Stomach smooth muscle (tissue), 2 donors: ENCODE data around the gene ORC5.
"Not testable (repeated sequence)": the region's sequence is repeated elsewhere in the genome, so short reads cannot be mapped to it uniquely, and the experiment has no call there.

Experiments
- H3K27ac ChIP-seq: one replicate; pipeline ENCODE4 v1.7.0; 2013; ENCODE audit warnings: mild to moderate bottlenecking, low read length, inconsistent platforms
- H3K27me3 ChIP-seq, 2 donors: one replicate each; pipeline ENCODE4 v1.7.0; 2013; ENCODE audit warnings: low read length in 2 of 2; ENCODE audit not compliant: insufficient read depth in 2 of 2, control insufficient read depth in 1 of 2
- H3K36me3 ChIP-seq, 2 donors: one replicate each; pipeline ENCODE4 v1.7.0; 2013; ENCODE audit warnings: low read length in 2 of 2; ENCODE audit not compliant: control insufficient read depth in 2 of 2, insufficient read depth in 2 of 2
- H3K4me1 ChIP-seq: one replicate; pipeline ENCODE4 v1.7.0; 2013; ENCODE audit warnings: low read length; ENCODE audit not compliant: control insufficient read depth, insufficient read depth
- H3K4me3 ChIP-seq, 2 donors: one replicate each; pipeline ENCODE4 v1.7.0; 2013; ENCODE audit warnings: low read length in 2 of 2
- H3K9ac ChIP-seq, 2 donors: one replicate each; pipeline ENCODE4 v1.7.0; 2013; ENCODE audit warnings: low read length in 2 of 2, mild to moderate bottlenecking in 1 of 2
- H3K9me3 ChIP-seq, 2 donors: one replicate each; pipeline ENCODE4 v1.7.0; 2013; ENCODE audit warnings: low read length in 2 of 2; ENCODE audit not compliant: control insufficient read depth in 2 of 2
- donor health status: healthy.
- donor health status: Pancreatic carcinoma.

Gene ORC5

GRCh38 chr7:104192434-104192833 lies 15.4 kb downstream of the ORC5 start:
- peaks cover 21 to 27% of the 10 kb centered on the region in 2 donors for H3K36me3 ChIP-seq

GRCh38 chr7:104185346-104185745 lies 22.5 kb downstream of the ORC5 start:
- no peaks in the 10 kb centered on the region for H3K27me3 ChIP-seq
- H3K9me3 ChIP-seq = no peaks in the 10 kb centered on the region
- no peak overlapping the region for H3K9ac ChIP-seq
- H3K36me3 ChIP-seq = peaks cover 27 to 31% of the 10 kb centered on the region in 2 donors
- H3K27ac ChIP-seq = no peak overlapping the region
- no peak overlapping the region for H3K4me3 ChIP-seq
- H3K4me1 ChIP-seq = no peaks in the 10 kb centered on the region

More at GRCh38 chr7:104192434-104192833, 15.4 kb downstream of the ORC5 start:
- no peaks in the 10 kb centered on the region for H3K4me1 ChIP-seq
- H3K9ac ChIP-seq = no peak overlapping the region
- no peaks in the 10 kb centered on the region for H3K9me3 ChIP-seq
- H3K27me3 ChIP-seq = no peaks in the 10 kb centered on the region
- H3K4me3 ChIP-seq = no peak overlapping the region
- no peak overlapping the region for H3K27ac ChIP-seq

DNA sequence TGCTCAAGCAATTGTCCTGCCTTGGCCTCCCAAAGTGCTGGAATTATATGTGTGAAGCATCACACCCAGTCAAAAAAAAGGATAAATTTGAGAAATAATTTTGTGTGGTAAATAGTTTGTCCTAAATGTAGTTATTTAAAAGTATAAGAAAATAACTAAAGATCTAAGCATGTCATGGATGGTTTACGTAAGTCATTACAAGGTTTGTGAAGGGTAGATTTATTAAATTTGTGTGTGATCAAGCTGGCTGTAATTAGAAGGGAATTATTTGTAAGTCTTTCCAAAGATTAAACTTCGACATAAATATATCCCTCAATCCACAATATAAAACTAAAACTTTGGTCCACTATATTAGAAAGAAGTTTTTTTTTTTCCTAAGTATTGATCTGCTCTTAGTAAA lies 28.6 kb downstream of the ORC5 start:
- H3K9me3 ChIP-seq = no peaks in the 10 kb centered on the region
- no peaks in the 10 kb centered on the region for H3K4me1 ChIP-seq
- no peak overlapping the region for H3K4me3 ChIP-seq
- H3K27me3 ChIP-seq = no peaks in the 10 kb centered on the region
- H3K9ac ChIP-seq = no peak overlapping the region
- no peak overlapping the region for H3K27ac ChIP-seq
- H3K36me3 ChIP-seq = peaks cover 0 to 13% of the 10 kb centered on the region in 2 donors

GRCh38 chr7:104177565-104178083 lies 30.2 kb downstream of the ORC5 start:
- H3K9ac ChIP-seq, H3K27ac ChIP-seq, H3K9me3 ChIP-seq, H3K4me3 ChIP-seq, H3K27me3 ChIP-seq, H3K4me1 ChIP-seq, H3K36me3 ChIP-seq: not testable (repeated sequence)

- no peak overlapping the region for H3K9ac ChIP-seq
- no peaks in the 10 kb centered on the region for H3K27me3 ChIP-seq
- H3K4me3 ChIP-seq = no peak overlapping the region
- no peaks in the 10 kb centered on the region for H3K9me3 ChIP-seq
- no peak overlapping the region for H3K27ac ChIP-seq
- no peaks in the 10 kb centered on the region for H3K4me1 ChIP-seq
- no peaks in the 10 kb centered on the region for H3K36me3 ChIP-seq
Measured at GRCh38 chr7:104176332-104176731, 31.5 kb downstream of the ORC5 start.

DNA sequence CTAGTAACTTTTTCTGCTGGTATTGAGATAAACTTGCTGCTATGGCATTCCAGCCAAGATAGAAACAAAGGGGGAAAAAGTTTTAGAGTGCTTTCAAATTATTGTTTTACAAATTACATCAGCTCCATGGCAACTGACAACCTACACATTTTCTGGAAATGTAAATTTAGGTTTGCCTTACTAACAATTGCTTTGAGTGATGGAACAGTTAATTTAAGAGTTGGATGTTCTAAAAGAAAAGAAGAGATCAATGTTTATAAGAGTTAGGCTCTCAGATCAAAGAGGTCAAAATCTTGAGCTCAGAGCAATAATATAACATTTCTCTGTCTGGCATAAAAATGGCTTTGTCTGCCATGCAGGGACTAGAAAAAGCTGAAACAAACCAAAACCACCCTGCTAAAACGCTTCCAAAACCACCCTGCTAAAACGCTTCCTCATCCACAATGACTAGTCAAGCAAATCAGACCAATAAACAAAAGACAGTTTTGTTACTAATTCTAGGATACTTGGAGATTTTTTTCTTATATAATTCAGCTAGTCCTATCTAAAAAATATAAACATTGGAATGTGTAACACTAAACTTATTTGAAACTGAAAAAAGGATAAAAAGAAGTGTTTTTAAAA lies 32.3 kb downstream of the ORC5 start:
- Histone ChIP-seq H3K9me3 (no peaks in the 10 kb centered on the region), H3K4me3 (no peak overlapping the region), H3K27ac (no peak overlapping the region), H3K27me3 (no peaks in the 10 kb centered on the region), H3K36me3 (peaks cover 0 to under 1% of the 10 kb centered on the region in 2 donors), H3K9ac (no peak overlapping the region), H3K4me1 (no peaks in the 10 kb centered on the region)

DNA sequence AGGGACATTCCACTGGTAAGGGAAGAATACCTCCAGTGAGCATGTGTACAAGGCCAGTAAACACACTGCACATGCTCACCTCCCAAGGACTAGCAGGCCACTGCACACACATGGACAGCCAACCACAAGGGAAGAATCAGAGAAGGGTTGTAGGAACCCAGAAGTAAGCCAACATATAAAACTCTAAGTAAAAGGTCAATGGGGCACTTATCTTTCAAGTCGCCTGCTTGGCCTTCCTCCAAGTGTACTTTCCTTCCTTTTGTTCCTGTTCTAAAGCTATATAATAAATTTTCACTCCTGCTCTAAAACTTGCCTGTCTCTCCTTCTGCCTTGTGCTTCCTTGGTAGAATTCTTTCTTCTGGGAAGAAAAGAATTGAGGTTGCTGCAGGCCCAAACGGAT lies 33.0 kb downstream of the ORC5 start:
- peaks cover 3% of the 10 kb centered on the region in 2 donors for H3K36me3 ChIP-seq

DNA sequence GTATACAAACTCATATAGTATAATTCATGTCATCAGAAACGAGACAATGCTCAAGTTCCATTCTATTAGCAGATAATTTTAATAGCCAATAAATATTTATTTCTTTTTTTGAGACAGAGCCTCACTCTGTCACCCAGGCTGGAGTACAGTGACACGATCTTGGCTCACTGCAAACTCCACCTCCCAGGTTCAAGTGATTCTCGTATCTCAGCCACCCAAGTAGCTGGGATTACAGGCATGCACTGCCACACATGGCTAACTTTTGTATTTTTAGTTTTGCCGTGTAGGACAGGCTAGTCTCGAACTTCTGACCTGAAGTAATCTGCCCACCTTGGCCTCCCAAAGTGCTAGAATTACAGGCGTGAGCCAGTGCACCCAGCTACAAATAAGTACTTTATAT lies 45.7 kb downstream of the ORC5 start:
- Histone ChIP-seq H3K4me1 (no peaks in the 10 kb centered on the region), H3K27ac (no peak overlapping the region), H3K4me3 (no peak overlapping the region), H3K9me3 (no peaks in the 10 kb centered on the region), H3K9ac (no peak overlapping the region), H3K36me3 (peaks cover 5 to 9% of the 10 kb centered on the region in 2 donors), H3K27me3 (no peaks in the 10 kb centered on the region)

More for the DNA sequence above, 33.0 kb downstream of the ORC5 start:
- Histone ChIP-seq H3K9ac (no peak overlapping the region), H3K27me3 (no peaks in the 10 kb centered on the region), H3K9me3 (no peaks in the 10 kb centered on the region), H3K4me1 (no peaks in the 10 kb centered on the region), H3K27ac (no peak overlapping the region), H3K4me3 (no peak overlapping the region)

DNA sequence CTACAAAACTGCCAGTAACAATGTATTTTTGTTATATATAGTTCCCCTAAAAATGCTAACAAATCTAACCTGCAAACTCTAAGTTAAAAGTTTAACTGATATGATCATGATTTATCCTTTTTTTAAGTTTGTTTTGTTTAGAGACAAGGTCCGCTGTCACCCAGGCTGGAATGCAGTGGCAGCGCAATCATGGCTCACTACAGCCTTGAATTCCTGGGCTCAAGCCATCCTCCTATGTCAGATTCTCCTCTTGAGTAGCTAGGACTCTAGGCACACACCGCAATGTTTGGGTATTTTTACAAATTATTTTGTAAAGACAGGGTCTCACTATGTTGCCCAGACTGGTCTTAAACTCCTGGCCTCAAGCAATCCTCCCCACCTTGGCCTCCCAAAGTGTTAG lies 46.6 kb downstream of the ORC5 start:
- no peaks in the 10 kb centered on the region for H3K9me3 ChIP-seq
- H3K4me3 ChIP-seq = no peak overlapping the region
- no peaks in the 10 kb centered on the region for H3K27me3 ChIP-seq
- H3K36me3 ChIP-seq = peaks cover 5% of the 10 kb centered on the region in 2 donors
- no peak overlapping the region for H3K9ac ChIP-seq
- H3K4me1 ChIP-seq = no peaks in the 10 kb centered on the region
- H3K27ac ChIP-seq = no peak overlapping the region

GRCh38 chr7:104160375-104160774 lies 47.4 kb downstream of the ORC5 start:
- no peaks in the 10 kb centered on the region for H3K27me3 ChIP-seq
- H3K4me1 ChIP-seq = no peaks in the 10 kb centered on the region
- peaks cover 5% of the 10 kb centered on the region in 2 donors for H3K36me3 ChIP-seq
- H3K4me3 ChIP-seq = no peak overlapping the region
- H3K9ac ChIP-seq = no peak overlapping the region
- no peaks in the 10 kb centered on the region for H3K9me3 ChIP-seq
- no peak overlapping the region for H3K27ac ChIP-seq

- Histone ChIP-seq H3K9ac (no peak overlapping the region), H3K4me1 (no peaks in the 10 kb centered on the region), H3K27me3 (no peaks in the 10 kb centered on the region), H3K9me3 (no peaks in the 10 kb centered on the region), H3K27ac (no peak overlapping the region), H3K4me3 (no peak overlapping the region), H3K36me3 (peaks cover 0 to 4% of the 10 kb centered on the region in 2 donors)
Measured at GRCh38 chr7:104156842-104157277, 51.0 kb downstream of the ORC5 start.
